HG03280 (cell line): Measurements from ENCODE around the gene MLN.

Source experiments
- ATAC-seq: cut with Tn5 transposase; IDR thresholded peaks from one replicate; pipeline ENCODE4 v1.9.1; 2021; ENCODE audit warnings: mild to moderate bottlenecking, moderate library complexity; ENCODE audit not compliant: unreplicated experiment

MLN gene

GRCh38 chr6:33756211-33756954, 47.4 kb downstream of the MLN start:
- no peak for ATAC-seq

GRCh38 chr6:33755070-33755869, 48.5 kb downstream of the MLN start:
- no peak for ATAC-seq

- ATAC-seq, result no peak
Observed at GRCh38 chr6:33754222-33754621, 49.6 kb downstream of the MLN start.

GRCh38 chr6:33752646-33753015, 51.2 kb downstream of the MLN start:
- ATAC-seq, result no peak

GRCh38 chr6:33751771-33752645, 51.8 kb downstream of the MLN start:
- no peak for ATAC-seq

GRCh38 chr6:33750244-33750991, 53.4 kb downstream of the MLN start:
- ATAC-seq, result no peak

- no peak for ATAC-seq
Observed at GRCh38 chr6:33749401-33749800, 54.4 kb downstream of the MLN start.

- no peak for ATAC-seq
Observed at GRCh38 chr6:33748841-33749240, 55.0 kb downstream of the MLN start.

GRCh38 chr6:33747823-33748222, 56.0 kb downstream of the MLN start:
- no peak for ATAC-seq

- ATAC-seq, result no peak
Observed at GRCh38 chr6:33746651-33747100, 57.1 kb downstream of the MLN start, which contains the start of gene IP6K3. TSS of gene IP6K3 (minus strand) at chr6:33746905. CDS start at chr6:33735476, 11,429 bp downstream.

GRCh38 chr6:33746036-33746600, 57.7 kb downstream of the MLN start:
- ATAC-seq, result no peak

- ATAC-seq, result no peak
Observed at GRCh38 chr6:33745548-33745947, 58.3 kb downstream of the MLN start.

GRCh38 chr6:33744895-33745546, 58.8 kb downstream of the MLN start:
- no peak for ATAC-seq
